ENCODE results near the gene HNRNPAB.

- TF ChIP-seq, protein P1, sequence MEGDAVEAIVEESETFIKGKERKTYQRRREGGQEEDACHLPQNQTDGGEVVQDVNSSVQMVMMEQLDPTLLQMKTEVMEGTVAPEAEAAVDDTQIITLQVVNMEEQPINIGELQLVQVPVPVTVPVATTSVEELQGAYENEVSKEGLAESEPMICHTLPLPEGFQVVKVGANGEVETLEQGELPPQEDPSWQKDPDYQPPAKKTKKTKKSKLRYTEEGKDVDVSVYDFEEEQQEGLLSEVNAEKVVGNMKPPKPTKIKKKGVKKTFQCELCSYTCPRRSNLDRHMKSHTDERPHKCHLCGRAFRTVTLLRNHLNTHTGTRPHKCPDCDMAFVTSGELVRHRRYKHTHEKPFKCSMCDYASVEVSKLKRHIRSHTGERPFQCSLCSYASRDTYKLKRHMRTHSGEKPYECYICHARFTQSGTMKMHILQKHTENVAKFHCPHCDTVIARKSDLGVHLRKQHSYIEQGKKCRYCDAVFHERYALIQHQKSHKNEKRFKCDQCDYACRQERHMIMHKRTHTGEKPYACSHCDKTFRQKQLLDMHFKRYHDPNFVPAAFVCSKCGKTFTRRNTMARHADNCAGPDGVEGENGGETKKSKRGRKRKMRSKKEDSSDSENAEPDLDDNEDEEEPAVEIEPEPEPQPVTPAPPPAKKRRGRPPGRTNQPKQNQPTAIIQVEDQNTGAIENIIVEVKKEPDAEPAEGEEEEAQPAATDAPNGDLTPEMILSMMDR (IDR thresholded peaks at IDR 0.05; ENCODE audit: low read depth, low read length): no peak
- no peak for TF ChIP-seq EZH2phosphoT487 (IDR thresholded peaks at IDR 0.05; ENCODE audit: low read depth)
Observed at GRCh38 chr5:178227138-178227659, 22.9 kb downstream of the HNRNPAB start.

Data from OCI-LY3 (cell line).